Activated T-cell treated with anti-CD3 and anti-CD28 coated beads, Interleukin-2, amount 50 U/mL, for 24 hours (primary cell): ENCODE data around the gene JOSD1.

Source experiments
- DNase-seq: peaks from one replicate; pipeline ENCODE4 v3.0.0-alpha.2; 2020
- H3K27ac Mint-ChIP-seq: 2 replicates; pipeline ENCODE4 v1.8.0; 2020; ENCODE audit warnings: mild to moderate bottlenecking, mixed read lengths
- H3K27me3 Mint-ChIP-seq: 2 replicates; pipeline ENCODE4 v1.8.0; 2020; ENCODE audit warnings: mixed read lengths
- H3K36me3 Mint-ChIP-seq: 2 replicates; pipeline ENCODE4 v1.8.0; 2020; ENCODE audit warnings: low read depth, mixed read lengths
- H3K4me1 Mint-ChIP-seq: 2 replicates; pipeline ENCODE4 v1.8.0; 2020; ENCODE audit warnings: low read depth, mixed read lengths
- H3K4me3 Mint-ChIP-seq: 2 replicates; pipeline ENCODE4 v1.8.0; 2020; ENCODE audit warnings: mild to moderate bottlenecking, moderate library complexity, mixed read lengths
- H3K9me3 Mint-ChIP-seq: 2 replicates; pipeline ENCODE4 v1.8.0; 2020; ENCODE audit warnings: mixed read lengths

The JOSD1 gene

GRCh38 chr22:38727530-38728451 lies 27.0 kb upstream of the JOSD1 start:
- no peak overlapping the region for H3K4me3 Mint-ChIP-seq

GRCh38 chr22:38727123-38727522 lies 26.4 kb upstream of the JOSD1 start:
- H3K4me3 Mint-ChIP-seq, result no peak overlapping the region
- H3K27ac Mint-ChIP-seq, result peak overlapping the region; percentile 48
- H3K9me3 Mint-ChIP-seq, result no peaks in the 10 kb centered on the region
- H3K36me3 Mint-ChIP-seq, result peaks cover 100% of the 10 kb centered on the region
- peaks cover 2% of the 10 kb centered on the region for H3K4me1 Mint-ChIP-seq
- DNase-seq, result no peak
- no peaks in the 10 kb centered on the region for H3K27me3 Mint-ChIP-seq

More at GRCh38 chr22:38727530-38728451, 27.0 kb upstream of the JOSD1 start:
- peaks cover 100% of the 10 kb centered on the region for H3K36me3 Mint-ChIP-seq
- peak overlapping the region; percentile 42 for H3K27ac Mint-ChIP-seq
- no peak for DNase-seq
- peaks cover 3% of the 10 kb centered on the region for H3K4me1 Mint-ChIP-seq
- H3K9me3 Mint-ChIP-seq, result no peaks in the 10 kb centered on the region
- no peaks in the 10 kb centered on the region for H3K27me3 Mint-ChIP-seq

GRCh38 chr22:38725900-38726655 lies 25.3 kb upstream of the JOSD1 start:
- Mint-ChIP-seq H3K27ac (peak overlapping the region; percentile 66), H3K27me3 (no peaks in the 10 kb centered on the region), H3K36me3 (peaks cover 99% of the 10 kb centered on the region), H3K9me3 (no peaks in the 10 kb centered on the region), H3K4me3 (no peak overlapping the region), H3K4me1 (no peaks in the 10 kb centered on the region)
- no peak for DNase-seq

GRCh38 chr22:38724926-38725571 lies 24.3 kb upstream of the JOSD1 start:
- Mint-ChIP-seq H3K36me3 (peaks cover 95% of the 10 kb centered on the region), H3K27ac (peak overlapping the region; percentile 66), H3K4me1 (no peaks in the 10 kb centered on the region), H3K9me3 (no peaks in the 10 kb centered on the region), H3K4me3 (no peak overlapping the region), H3K27me3 (no peaks in the 10 kb centered on the region)
- DNase-seq, result no peak

- no peak overlapping the region for H3K27ac Mint-ChIP-seq
- H3K36me3 Mint-ChIP-seq, result peaks cover 92% of the 10 kb centered on the region
- DNase-seq, result no peak
- H3K9me3 Mint-ChIP-seq, result no peaks in the 10 kb centered on the region
- H3K27me3 Mint-ChIP-seq, result no peaks in the 10 kb centered on the region
- no peak overlapping the region for H3K4me3 Mint-ChIP-seq
- H3K4me1 Mint-ChIP-seq, result no peaks in the 10 kb centered on the region
Observed at GRCh38 chr22:38724176-38724575, 23.4 kb upstream of the JOSD1 start.

GRCh38 chr22:38721551-38721950 lies 20.8 kb upstream of the JOSD1 start:
- DNase-seq, result no peak
- no peak overlapping the region for H3K27ac Mint-ChIP-seq
- H3K27me3 Mint-ChIP-seq, result no peaks in the 10 kb centered on the region
- peaks cover 3% of the 10 kb centered on the region for H3K4me1 Mint-ChIP-seq
- no peak overlapping the region for H3K4me3 Mint-ChIP-seq
- H3K9me3 Mint-ChIP-seq, result no peaks in the 10 kb centered on the region
- H3K36me3 Mint-ChIP-seq, result peaks cover 91% of the 10 kb centered on the region

GRCh38 chr22:38720350-38720749 lies 19.6 kb upstream of the JOSD1 start:
- peaks cover 91% of the 10 kb centered on the region for H3K36me3 Mint-ChIP-seq
- H3K27me3 Mint-ChIP-seq, result no peaks in the 10 kb centered on the region
- H3K27ac Mint-ChIP-seq, result no peak overlapping the region
- DNase-seq, result no peak
- H3K4me1 Mint-ChIP-seq, result peaks cover 5% of the 10 kb centered on the region
- H3K4me3 Mint-ChIP-seq, result no peak overlapping the region
- H3K9me3 Mint-ChIP-seq, result no peaks in the 10 kb centered on the region

GRCh38 chr22:38719196-38719595 lies 18.5 kb upstream of the JOSD1 start:
- Mint-ChIP-seq H3K36me3 (peaks cover 90% of the 10 kb centered on the region), H3K27ac (no peak overlapping the region), H3K4me3 (no peak overlapping the region), H3K27me3 (no peaks in the 10 kb centered on the region), H3K9me3 (no peaks in the 10 kb centered on the region), H3K4me1 (peaks cover 12% of the 10 kb centered on the region)
- no peak for DNase-seq

- Mint-ChIP-seq H3K27ac (peak overlapping the region; percentile 34), H3K4me1 (peaks cover 17% of the 10 kb centered on the region), H3K4me3 (no peak overlapping the region), H3K27me3 (no peaks in the 10 kb centered on the region), H3K36me3 (peaks cover 86% of the 10 kb centered on the region), H3K9me3 (no peaks in the 10 kb centered on the region)
- no peak for DNase-seq
Observed at GRCh38 chr22:38718414-38718813, 17.7 kb upstream of the JOSD1 start.

GRCh38 chr22:38717244-38717643 lies 16.5 kb upstream of the JOSD1 start:
- H3K4me3 Mint-ChIP-seq, result no peak overlapping the region
- no peaks in the 10 kb centered on the region for H3K9me3 Mint-ChIP-seq
- H3K36me3 Mint-ChIP-seq, result peaks cover 86% of the 10 kb centered on the region
- peak overlapping the region; percentile 53 for H3K27ac Mint-ChIP-seq
- H3K4me1 Mint-ChIP-seq, result peaks cover 29% of the 10 kb centered on the region
- DNase-seq, result no peak
- H3K27me3 Mint-ChIP-seq, result no peaks in the 10 kb centered on the region

GRCh38 chr22:38716826-38717225 lies 16.1 kb upstream of the JOSD1 start:
- peak; percentile 23 for DNase-seq
- H3K27ac Mint-ChIP-seq, result peak overlapping the region; percentile 3
- no peaks in the 10 kb centered on the region for H3K9me3 Mint-ChIP-seq
- H3K36me3 Mint-ChIP-seq, result peaks cover 86% of the 10 kb centered on the region
- H3K4me3 Mint-ChIP-seq, result no peak overlapping the region
- no peaks in the 10 kb centered on the region for H3K27me3 Mint-ChIP-seq
- peaks cover 33% of the 10 kb centered on the region for H3K4me1 Mint-ChIP-seq

- Mint-ChIP-seq H3K27me3 (no peaks in the 10 kb centered on the region), H3K9me3 (no peaks in the 10 kb centered on the region), H3K4me1 (peaks cover 33% of the 10 kb centered on the region), H3K4me3 (no peak overlapping the region), H3K36me3 (peaks cover 86% of the 10 kb centered on the region), H3K27ac (peak overlapping the region; percentile 35)
- DNase-seq, result no peak
Observed at GRCh38 chr22:38716271-38716670, 15.5 kb upstream of the JOSD1 start.

GRCh38 chr22:38715852-38716251 lies 15.1 kb upstream of the JOSD1 start:
- no peaks in the 10 kb centered on the region for H3K9me3 Mint-ChIP-seq
- H3K36me3 Mint-ChIP-seq, result peaks cover 86% of the 10 kb centered on the region
- no peak overlapping the region for H3K4me3 Mint-ChIP-seq
- peak overlapping the region; percentile 66 for H3K27ac Mint-ChIP-seq
- DNase-seq, result peak; percentile 14
- no peaks in the 10 kb centered on the region for H3K27me3 Mint-ChIP-seq
- peaks cover 38% of the 10 kb centered on the region for H3K4me1 Mint-ChIP-seq

- Mint-ChIP-seq H3K4me1 (peaks cover 43% of the 10 kb centered on the region), H3K27me3 (no peaks in the 10 kb centered on the region), H3K36me3 (peaks cover 87% of the 10 kb centered on the region), H3K4me3 (no peak overlapping the region), H3K9me3 (no peaks in the 10 kb centered on the region), H3K27ac (peak overlapping the region; percentile 24)
- no peak for DNase-seq
Observed at GRCh38 chr22:38715176-38715764, 14.5 kb upstream of the JOSD1 start.
